ENCODE results near the gene PURB. TPM values are rescaled to one million over a fixed set of nuclear protein-coding genes. Genes with fewer than 3 reads are reported as not detected.
A peak's percentile ranks its signal among the peaks of the same experiment; 100 is the strongest.

The PURB gene
- total RNA-seq, 1 experiment from 2014 or later: 21.3 TPM

- Histone ChIP-seq H2BK15ac (ENCODE audit: low read depth, low read length) (no peak overlapping the region), H3K4me1 (ENCODE audit: insufficient read depth, low read length) (no peaks in the 10 kb centered on the region), H3K27ac (ENCODE audit: insufficient read length, low read depth, low read length) (no peak overlapping the region), H3K18ac (ENCODE audit: insufficient read length, low read depth, low read length) (no peak overlapping the region), H3T11ph (ENCODE audit: low read length) (no peak overlapping the region), H2AK5ac (ENCODE audit: insufficient read length, low read length) (no peak overlapping the region), H3K14ac (ENCODE audit: insufficient read depth, low read length) (no peak overlapping the region), H2BK20ac (ENCODE audit: low read depth, low read length, poor library complexity, severe bottlenecking) (no peak overlapping the region), H3K4me2 (ENCODE audit: insufficient read depth, insufficient read length, low read length) (no peak overlapping the region), H2BK12ac (ENCODE audit: insufficient read length, low read depth, low read length) (no peak overlapping the region), H3K23me2 (ENCODE audit: insufficient read length, low read depth, low read length, poor library complexity, severe bottlenecking) (no peaks in the 10 kb centered on the region), H3K56ac (ENCODE audit: insufficient read length, low read depth, low read length) (no peak overlapping the region), H3K27me3 (ENCODE audit: insufficient read depth, low read length) (no peaks in the 10 kb centered on the region), H3K79me1 (ENCODE audit: insufficient read depth, low read depth, low read length, poor library complexity, severe bottlenecking) (no peaks in the 10 kb centered on the region), H3K4ac (ENCODE audit: low read depth, low read length) (no peak overlapping the region), H3K79me2 (ENCODE audit: insufficient read depth, low read length) (no peaks in the 10 kb centered on the region), H3K23ac (ENCODE audit: insufficient read length, low read depth, low read length) (no peak overlapping the region), H4K20me1 (ENCODE audit: control insufficient read depth, insufficient read depth, insufficient read length) (no peaks in the 10 kb centered on the region), H4K8ac (replicated peaks; ENCODE audit: insufficient read length, low read depth, low read length) (no peak overlapping the region), H3K9me3 (ENCODE audit: control insufficient read depth, low read depth, low read length) (no peaks in the 10 kb centered on the region), H2BK120ac (ENCODE audit: low read depth, low read length, poor library complexity, severe bottlenecking) (no peak overlapping the region), H3K9ac (ENCODE audit: extremely low read depth, insufficient read length, low read length) (no peak overlapping the region), H4K5ac (ENCODE audit: insufficient read length, low read depth, low read length) (peak overlapping the region; percentile 48), H2AFZ (ENCODE audit: low read length) (no peak overlapping the region), H4K91ac (ENCODE audit: insufficient read length, low read depth, low read length) (no peak overlapping the region), H2BK5ac (ENCODE audit: insufficient read length, low read length) (no peak overlapping the region)
- Mint-ChIP-seq H3K36me3 (ENCODE audit: insufficient read depth in 1 of 3, low read depth in 3 of 3) (no peaks in the 10 kb centered on the region), H3K27me3 (ENCODE audit: low read depth) (no peaks in the 10 kb centered on the region; the same call in 1 of the 2 replicates), H3K4me3 (no peak overlapping the region), H3K27ac (peak overlapping the region in 1 of 3 experiments; percentile 14; a peak in 1 of 7 replicates), H3K9me3 (no peaks in the 10 kb centered on the region), H3K4me1 (no peaks in the 10 kb centered on the region)
- no peak for TF ChIP-seq CTCF (conservative IDR thresholded peaks at IDR 0.05)
- DNase-seq: no peak
- no CpG with 5 or more reads among the region's 12 CpGs for WGBS (ENCODE audit: extremely low coverage, insufficient read length, low lambda C conversion rate)
Measured at GRCh38 chr7:44905002-44905635, 19.8 kb upstream of the PURB start.

Data from H9 (cell line).